Stimulated activated naive CD4-positive, alpha-beta T cell treated with Interleukin-2 at 50 U/mL for 16 hours (primary cell): ENCODE measurements around the gene ZNF326.
"Not testable (repeated sequence)": the region's sequence is repeated elsewhere in the genome, so short reads cannot be mapped to it uniquely, and the experiment has no call there.

ENCODE experiments used
- DNase-seq: peaks from one replicate; lab custom pipeline; 2025; lab: John Stamatoyannopoulos, UW

The ZNF326 gene

DNA sequence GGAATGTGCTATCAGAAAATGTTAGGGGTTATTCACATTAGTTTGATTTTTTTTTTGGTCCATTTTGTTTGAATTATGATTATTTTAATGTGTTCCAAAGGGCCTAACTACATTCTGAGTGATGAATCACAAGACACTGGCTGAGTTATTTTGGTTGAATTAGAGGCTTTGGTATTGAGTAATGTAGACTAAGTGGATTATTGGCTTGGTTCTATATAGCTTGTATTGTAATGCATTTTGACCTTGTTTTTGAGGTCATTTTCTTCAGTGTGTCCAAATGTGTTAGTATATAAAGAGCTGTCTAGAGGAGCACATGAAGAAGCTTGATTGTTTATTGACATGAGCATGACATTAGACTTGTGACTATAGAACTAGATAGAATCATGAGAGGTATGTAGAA is 3.4 kb downstream of the ZNF326 start:
- no peak for DNase-seq

DNA sequence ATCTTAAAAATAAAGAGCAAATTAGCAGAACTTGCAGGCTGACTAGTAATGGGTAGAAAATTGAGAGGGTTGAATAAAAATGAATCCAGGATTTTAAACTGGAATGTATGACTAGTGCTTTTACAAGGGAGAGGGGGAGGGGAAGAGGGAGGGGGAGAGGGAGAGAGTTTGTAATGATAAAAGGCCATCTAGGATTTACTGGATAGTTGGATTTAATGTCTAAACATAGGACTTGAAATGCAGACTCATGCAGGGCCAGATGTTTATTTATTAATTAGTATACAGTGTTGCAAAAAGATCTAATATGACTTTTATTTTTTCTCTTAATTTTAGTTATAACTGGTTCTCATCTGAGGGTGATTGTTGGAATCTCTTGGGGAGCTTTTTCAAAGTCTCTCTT is 4.3 kb downstream of the ZNF326 start:
- no peak for DNase-seq

DNA sequence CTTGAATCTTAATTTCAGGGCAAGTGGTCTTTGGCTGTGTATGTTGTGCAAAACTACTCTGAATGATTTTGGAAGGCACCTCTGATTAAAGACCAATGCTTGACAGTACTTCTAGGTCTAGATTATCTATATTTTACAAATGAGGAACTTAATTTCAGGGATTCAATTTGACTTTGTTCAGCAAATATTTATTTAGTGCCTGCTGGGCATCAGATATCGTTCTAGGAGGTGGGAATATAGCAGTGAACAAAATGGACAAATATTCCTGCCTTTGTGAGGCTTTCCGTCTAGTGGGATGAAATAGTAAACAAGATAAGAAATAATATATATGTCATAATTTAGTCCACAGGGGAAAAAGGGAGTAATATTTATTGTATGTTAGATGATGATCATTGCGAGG is 4.7 kb downstream of the ZNF326 start:
- DNase-seq, result no peak

DNA sequence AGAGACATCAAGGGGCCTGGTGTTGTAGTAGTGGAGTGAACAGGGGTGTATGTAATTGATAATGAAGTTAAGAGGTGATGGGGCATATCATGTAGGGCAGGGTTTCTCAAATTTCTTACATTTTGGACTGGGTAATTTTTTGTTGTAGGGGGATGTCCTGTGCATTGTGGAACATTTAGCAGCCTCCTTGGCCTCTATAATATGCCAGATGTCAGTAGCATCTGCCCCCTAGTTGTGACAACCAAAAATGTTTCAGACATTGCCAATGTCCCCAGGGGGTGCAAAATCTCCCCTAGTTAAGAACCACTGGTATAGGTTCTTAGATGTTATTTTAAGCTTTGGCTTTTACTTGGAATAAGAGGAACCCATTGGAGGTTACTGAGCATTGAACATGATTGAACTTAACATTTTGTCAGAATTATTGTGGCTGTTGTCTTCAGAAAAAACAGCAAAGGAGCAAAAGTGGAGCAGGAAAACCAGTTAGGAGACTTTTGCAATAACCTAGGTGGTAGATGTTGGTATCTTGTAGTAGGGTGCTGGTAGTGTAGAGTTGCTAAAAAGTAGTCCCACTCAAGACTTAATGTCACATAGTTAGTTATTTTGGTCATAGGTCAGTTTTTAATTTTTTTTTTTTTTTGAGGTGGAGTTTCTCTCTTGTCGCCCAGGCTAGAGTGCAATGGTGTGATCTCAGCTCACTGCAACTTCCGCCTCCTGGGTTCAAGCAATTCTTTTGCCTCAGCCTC is 6.2 kb downstream of the ZNF326 start:
- DNase-seq, result no peak

DNA sequence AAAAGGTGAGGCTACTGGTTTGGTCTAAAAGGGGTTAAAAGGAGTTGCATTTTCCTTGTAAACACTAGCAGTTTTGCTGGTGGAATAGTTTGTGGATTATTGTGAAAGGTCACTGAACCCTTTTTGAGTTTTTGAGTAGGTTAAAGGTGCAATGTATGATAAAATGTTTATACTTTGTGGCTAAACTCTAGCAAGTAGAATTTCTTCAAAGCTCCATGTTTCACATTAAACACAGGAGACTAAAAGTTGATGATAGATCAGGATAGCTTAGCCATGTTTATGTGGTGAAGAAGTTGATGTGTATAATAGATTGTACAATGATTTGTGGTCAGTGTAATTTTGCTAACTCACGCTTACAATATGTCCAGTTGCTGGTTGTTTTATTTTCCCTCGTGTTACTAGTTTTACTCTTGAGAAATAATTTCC is 13.1 kb downstream of the ZNF326 start:
- no peak for DNase-seq

DNA sequence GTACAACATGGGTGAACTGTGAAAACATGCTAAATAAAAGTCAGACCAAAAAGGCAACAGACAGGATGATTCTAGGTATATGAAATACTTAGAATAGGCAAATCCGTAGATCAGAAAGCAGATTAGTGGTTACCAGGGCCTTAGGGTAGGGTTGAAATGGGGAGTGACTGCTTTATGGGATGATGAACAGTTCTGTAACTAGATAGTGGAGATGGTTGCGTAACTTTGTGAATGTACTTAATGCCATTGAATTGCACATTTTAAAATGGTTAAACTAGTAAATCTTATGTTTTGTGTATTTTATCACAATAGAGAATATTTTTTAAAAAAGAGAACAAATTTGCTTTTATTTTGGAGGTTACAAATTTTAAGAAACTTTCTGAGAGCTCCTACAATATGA is 17.4 kb downstream of the ZNF326 start:
- no peak for DNase-seq

DNA sequence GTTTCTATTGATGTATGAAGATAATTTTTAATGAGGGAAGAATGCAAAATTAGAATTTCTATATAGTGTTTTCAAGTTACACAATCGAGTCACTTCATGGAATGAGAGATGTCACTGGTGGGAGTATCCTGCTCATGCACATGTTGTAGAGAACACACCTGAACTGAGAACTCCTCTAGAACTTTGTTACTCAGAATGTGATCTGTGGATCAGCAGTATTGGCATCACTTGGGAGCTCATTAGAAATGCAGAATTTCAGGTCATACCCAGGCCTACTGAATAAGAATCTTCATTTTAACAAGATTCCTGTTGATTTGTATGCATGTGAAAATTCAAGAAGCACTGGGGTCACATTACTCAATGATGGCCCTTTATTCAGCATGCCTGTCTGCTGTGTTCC is 28.8 kb downstream of the ZNF326 start:
- no peak for DNase-seq

DNA sequence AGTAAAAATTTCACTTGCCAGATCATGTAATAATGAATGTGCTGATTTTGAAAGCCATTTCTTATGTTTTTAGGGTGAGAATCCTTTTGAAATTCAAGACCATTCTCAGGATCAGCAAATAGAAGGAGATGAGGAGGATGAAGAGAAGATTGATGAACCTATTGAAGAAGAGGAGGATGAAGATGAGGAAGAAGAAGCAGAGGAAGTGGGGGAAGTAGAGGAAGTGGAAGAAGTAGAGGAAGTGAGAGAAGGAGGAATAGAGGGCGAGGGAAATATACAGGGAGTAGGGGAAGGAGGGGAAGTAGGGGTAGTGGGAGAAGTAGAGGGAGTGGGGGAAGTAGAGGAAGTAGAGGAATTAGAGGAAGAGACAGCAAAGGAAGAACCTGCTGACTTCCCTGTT is 32.4 kb downstream of the ZNF326 start:
- DNase-seq, result no peak

DNA sequence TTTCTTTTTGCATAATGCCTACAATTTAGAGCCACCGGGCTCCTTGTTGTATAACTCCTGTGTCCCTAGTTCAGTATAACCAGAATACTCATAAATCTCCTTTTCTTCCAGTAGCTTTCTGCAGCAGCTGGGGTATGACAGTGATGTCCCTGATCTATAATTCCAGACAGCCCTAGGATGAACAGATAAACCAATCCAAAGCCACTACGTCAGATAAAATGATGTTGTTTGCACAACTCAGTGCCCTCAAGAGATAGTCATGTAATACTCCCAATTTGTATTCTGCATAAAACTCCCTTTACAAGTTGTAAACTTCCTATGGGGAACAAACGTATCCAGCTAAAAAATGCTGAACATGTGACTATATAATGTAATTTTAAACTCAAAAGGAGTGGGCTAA is 44.7 kb downstream of the ZNF326 start:
- DNase-seq, result no peak

DNA sequence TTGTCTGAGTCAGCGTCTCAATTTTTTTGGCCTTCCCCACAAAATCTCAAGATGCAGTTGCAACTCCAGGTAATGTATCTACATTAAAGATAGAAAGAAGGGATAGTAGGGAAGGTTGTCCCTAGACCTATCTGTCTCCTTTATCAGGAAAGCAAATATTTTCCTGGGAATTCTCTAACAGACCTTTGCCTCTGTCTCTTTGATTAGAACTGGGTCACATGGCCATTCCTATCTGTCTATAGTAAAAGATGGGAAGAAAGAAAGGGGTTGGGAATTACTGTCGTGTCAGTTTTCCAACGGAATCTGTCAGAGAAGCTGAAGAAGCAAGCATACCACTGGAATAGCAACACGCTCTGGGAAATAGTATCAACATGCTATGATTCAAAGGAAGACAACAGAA is 48.7 kb downstream of the ZNF326 start:
- no peak for DNase-seq

DNA sequence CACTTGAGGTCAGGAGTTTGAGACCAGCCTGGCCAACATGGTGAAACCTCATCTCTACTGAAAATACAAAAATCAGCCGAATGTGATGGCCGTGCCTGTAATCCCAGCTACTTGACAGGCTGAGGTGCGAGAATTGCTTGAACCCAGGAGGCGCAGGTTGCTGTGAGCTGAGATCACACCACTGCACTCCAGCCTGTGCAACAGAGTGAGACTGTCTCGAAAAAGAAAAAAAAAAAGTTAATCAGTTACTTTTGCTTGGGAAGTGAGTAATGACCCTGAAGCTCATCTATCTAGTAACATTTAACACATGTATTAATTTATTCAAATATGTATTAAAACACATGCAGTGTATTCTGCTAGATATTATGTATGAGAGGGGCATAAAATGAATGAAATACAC is 49.4 kb downstream of the ZNF326 start:
- DNase-seq, result no peak

DNA sequence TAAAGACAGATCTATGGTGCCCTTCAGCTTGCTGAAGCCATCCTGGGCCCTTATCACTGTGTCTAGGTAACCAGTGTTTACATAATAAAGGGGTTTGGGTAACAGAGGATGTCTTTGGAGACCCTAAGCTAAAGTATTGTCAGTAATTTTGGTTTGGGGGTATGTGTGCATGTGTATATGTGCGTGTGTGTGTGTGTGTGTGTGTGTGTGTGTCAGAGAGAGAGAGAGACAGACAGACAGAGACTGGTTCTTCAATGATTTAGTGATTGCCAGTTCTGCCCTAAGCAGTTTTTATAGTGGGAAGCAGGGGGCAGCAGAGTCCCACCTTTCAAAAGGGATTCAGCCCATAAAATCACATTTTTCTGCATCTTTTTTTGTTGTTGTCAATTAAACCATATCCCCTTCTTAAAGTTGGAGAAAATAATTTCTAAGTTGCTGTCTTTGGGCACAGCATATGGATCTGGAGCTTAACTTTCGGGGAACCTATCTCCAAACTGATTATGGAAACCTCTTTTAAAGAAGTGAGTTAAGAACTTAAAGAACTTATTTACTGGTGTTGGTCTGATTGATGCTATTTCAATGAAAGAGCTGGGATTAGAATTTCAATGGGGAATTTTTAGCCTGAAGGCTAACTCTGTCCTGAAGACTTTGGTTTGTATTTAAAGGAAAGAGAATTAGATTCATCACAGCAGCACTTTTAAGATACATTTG is 51.1 kb downstream of the ZNF326 start:
- no peak for DNase-seq

DNA sequence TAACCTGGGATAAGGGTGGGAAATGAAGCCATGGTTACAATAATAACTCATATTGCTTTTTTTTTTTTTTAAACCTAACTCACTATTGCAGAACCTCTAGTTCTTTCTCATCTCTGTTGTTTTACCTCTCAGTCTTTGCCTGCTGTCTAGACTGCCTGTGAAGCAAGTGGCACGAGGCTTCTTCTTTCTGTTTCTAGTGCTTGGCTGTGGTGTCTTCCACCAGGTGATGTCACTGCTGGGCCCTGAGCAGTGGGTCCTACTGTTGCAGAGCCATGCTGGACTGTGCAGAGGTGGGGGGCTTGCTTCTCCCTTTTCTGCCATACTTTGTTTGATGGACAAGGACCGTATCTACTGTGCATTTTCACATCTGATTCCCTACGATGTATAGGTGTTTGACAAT is 51.7 kb downstream of the ZNF326 start:
- DNase-seq, result no peak

DNA sequence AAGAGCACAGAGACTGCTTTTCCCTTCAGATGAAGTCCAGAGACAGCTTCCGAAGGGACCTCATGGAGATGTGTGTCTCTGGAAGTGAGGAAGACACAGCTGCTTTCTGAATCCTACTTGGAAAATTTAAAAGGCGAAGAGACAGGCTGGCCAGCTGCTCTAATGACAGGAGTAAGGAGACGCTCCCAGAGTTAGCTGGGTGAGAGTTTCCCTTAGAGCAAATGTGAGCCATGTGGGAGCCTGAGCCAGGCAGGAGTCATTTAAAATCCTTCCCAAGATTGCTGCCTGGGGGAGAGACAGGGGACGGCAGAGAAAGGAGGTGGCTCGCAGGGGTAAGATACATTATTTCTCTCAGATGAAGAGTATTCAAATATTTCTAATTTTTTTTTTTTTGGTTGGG is 53.1 kb downstream of the ZNF326 start:
- DNase-seq, result no peak

DNA sequence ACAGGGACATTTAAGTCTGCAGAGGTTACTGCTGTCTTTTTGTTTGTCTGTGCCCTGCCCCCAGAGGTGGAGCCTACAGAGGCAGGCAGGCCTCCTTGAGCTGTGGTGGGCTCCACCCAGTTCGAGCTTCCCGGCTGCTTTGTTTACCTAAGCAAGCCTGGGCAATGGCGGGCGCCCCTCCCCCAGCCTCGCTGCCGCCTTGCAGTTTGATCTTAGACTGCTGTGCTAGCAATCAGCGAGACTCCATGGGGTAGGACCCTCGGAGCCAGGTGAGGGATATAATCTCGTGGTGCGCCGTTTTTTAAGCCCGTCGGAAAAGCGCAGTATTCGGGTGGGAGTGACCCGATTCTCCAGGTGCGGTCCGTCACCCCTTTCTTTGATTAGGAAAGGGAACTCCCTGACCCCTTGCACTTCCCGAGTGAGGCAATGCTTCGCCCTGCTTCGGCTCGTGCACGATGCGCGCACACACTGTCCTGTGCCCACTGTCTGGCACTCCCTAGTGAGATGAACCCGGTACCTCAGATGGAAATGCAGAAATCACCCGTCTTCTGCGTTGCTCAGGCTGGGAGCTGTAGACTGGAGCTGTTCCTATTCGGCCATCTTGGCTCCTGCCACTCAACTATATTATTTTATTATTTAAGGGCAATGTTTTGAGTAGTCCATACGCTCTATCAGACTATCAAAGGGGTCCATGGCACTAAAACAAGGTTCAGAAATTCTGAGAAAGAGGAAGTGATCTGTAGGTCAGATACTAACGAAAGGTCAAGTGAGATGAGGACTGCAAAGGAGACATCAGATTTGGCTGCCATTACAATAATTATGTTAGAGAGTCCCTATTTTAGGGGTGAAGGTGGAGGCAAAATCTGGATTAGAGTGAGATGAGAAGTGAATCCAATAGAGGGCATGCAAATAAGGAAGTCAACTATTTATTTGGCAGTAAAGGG is 68.1 kb downstream of the ZNF326 start:
- not testable (repeated sequence) for DNase-seq

DNA sequence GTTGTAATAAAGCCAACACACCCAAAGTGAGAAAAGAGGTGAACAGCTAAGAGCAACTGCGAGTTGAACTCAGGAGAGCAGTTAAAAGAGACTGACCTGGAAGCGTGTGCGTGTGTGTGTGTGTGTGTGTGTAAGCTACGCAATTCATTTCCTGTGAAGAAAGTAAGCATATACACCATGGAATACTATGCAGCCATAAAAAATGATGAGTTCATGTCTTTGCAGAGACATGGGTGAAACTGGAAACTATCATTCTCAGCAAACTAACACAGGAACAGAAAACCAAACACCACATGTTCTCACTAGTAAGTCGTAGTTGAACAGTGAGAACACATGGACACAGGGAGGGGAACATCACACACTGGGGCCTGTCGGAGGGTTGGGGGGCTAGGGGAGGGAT is 69.2 kb downstream of the ZNF326 start:
- not testable (repeated sequence) for DNase-seq

DNA sequence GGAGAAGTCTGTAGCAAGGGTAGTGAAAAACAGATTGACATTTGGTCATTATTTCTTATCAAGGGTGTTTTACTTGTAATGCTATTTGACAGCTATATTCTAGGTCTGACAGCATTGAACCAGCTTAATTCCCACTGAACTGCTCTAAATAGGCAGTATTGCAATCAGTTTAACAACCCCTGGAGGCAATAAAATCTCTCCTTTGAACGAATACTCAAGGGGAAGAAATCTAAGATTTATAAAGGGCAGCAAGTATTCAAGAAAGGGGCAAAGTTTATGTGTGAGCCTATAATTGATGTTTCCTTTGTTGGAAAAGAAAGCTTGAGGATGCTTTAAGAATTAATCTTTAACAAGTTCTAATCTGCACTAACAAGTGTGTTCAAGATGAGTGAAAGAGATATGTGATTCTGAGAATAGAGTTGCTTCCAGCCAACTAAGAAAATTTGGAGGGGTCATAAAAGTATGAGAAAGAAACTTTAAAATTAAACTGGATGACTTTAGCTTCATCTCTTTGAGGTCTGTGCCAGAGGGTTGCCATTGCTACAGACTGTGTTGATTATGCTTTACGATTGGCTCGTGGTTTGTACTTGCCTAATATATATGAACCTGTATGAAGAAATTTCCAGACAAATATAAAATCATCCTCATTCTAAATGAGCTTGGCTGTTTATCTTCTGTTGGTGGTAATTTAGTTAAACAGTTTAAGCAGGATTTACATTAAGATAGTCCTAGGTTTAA is 72.5 kb downstream of the ZNF326 start:
- DNase-seq, result no peak

DNA sequence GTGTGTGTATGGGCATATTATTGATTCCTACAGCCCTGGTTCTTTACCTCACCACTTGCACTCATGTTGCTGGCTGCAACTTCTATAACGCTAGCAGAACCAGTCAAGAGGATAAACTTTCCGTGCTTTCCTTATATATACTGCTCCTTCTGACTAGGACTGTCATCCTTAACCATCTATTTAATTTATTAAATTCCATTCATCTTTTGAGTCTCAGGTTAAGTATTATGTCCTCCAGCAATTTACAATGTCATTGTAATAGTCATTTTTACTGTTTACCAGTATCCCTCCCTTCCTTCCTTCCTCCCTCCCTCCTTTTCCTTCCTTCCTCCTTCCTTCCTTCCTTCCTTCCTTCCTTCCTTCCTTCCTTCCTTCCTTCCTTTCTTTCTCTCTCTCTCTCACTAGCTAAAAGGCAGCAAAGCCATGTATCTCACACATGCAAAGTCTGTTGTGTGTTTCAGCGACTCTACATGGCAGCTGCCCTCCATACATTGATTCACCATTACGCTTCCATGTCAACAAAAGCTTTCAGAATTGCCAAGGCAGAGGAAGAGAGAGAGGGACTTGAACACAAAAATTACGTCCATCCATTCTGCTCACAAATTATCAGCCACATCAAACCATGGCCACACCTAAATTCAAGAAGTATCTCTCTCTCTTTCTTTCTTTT is 73.8 kb downstream of the ZNF326 start:
- DNase-seq, result no peak

DNA sequence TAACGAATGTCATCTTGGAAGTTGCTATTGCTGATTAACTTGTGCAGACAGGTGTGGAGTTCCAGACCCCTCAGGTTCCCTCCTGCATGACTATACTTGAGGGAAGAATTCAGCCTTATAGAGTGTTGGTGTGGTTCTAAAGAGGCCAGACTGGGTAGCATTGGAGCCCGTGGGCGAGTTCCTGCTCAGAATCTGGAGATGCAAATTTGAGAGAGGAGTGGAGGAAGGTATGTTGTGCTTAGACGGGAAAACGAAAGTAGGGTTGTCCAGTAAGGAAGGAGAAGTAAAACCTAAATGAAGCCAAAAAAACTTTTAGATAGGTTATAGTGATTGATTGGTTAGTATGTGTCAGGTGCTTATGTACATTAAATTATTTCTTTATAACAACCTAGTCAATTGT is 79.2 kb downstream of the ZNF326 start:
- no peak for DNase-seq

DNA sequence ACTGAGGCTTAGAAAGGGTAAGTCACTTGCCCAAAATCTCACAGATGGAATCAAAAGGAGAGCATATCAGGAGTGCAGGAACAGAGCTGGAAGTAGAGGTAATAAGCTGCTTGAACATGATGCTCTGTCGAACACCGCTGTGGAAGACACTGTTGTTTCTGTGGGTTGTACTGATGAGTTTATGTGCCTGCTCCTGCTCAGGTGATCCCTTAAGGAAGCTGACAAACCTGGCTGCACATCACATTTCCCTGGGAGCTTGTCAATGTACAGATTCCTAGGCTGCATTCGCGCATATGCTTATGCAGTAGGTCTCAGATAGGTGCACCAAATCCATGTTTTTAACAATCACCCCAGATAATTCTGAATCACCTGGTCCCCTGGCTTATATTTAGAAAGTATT is 79.7 kb downstream of the ZNF326 start:
- DNase-seq, result no peak

DNA sequence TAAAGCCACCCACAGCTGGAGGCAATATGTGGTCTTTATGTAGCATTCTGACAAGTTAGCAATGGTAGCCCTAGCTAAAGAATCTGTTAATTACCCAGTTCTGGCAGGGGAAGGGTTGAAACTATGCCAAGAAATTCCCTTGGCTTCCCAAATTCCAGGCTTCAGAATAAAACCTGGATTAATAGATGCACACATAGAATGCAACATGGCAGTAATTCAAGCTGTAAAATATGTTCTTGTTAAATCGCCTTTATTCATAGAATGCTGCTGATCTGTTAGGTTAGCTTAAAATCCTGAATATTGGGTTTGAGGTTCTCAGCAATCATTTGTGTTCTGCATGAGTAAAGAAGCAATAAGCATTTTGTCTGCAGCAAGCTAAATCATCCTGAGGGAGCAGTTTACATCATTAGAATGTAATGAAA is 80.1 kb downstream of the ZNF326 start:
- DNase-seq, result no peak
